ENCODE results near the gene PTGER3. TPM values are rescaled to one million over a fixed set of nuclear protein-coding genes. Genes with fewer than 3 reads are reported as not detected.
A peak's percentile ranks its signal among the peaks of the same experiment; 100 is the strongest.

Gene PTGER3
- total RNA-seq, 3 donors from 2014 or later = 0.10 to 0.14 (median 0.11) TPM

- Mint-ChIP-seq H3K9me3 (no peaks in the 10 kb centered on the region), H3K4me3 (no peak overlapping the region), H3K4me1 (ENCODE audit: low read depth) (no peaks in the 10 kb centered on the region), H3K27me3 (ENCODE audit: low read depth) (peaks cover 32% of the 10 kb centered on the region), H3K36me3 (ENCODE audit: insufficient read depth) (no peaks in the 10 kb centered on the region)
- ATAC-seq (no peak), DNase-seq (no peak)
Measured at GRCh38 chr1:71038942-71039341, 8.7 kb downstream of the PTGER3 start.

GRCh38 chr1:71037829-71038620 lies 9.6 kb downstream of the PTGER3 start:
- Mint-ChIP-seq H3K4me1 (ENCODE audit: low read depth) (no peaks in the 10 kb centered on the region), H3K27me3 (ENCODE audit: low read depth) (peaks cover 33% of the 10 kb centered on the region), H3K4me3 (no peak overlapping the region), H3K36me3 (ENCODE audit: insufficient read depth) (no peaks in the 10 kb centered on the region), H3K9me3 (no peaks in the 10 kb centered on the region)
- ATAC-seq = peak; percentile 18 to 48
- DNase-seq = no peak

- DNase-seq = no peak
- no peaks in the 10 kb centered on the region for H3K9me3 Mint-ChIP-seq
- ATAC-seq = no peak
- no peaks in the 10 kb centered on the region for H3K36me3 Mint-ChIP-seq (ENCODE audit: insufficient read depth)
- no peaks in the 10 kb centered on the region for H3K4me1 Mint-ChIP-seq (ENCODE audit: low read depth)
- H3K4me3 Mint-ChIP-seq = no peak overlapping the region
- peaks cover 36% of the 10 kb centered on the region for H3K27me3 Mint-ChIP-seq (ENCODE audit: low read depth)
Measured at GRCh38 chr1:71037066-71037465, 10.6 kb downstream of the PTGER3 start.

GRCh38 chr1:71033136-71033535 lies 14.5 kb downstream of the PTGER3 start:
- H3K4me3 Mint-ChIP-seq = no peak overlapping the region

GRCh38 chr1:71031426-71031825 lies 16.2 kb downstream of the PTGER3 start:
- Mint-ChIP-seq H3K4me1 (ENCODE audit: low read depth) (no peaks in the 10 kb centered on the region), H3K27me3 (ENCODE audit: low read depth) (peaks cover 16% of the 10 kb centered on the region), H3K4me3 (no peak overlapping the region), H3K9me3 (no peaks in the 10 kb centered on the region), H3K36me3 (ENCODE audit: insufficient read depth) (no peaks in the 10 kb centered on the region)
- ATAC-seq = no peak
- DNase-seq = no peak

More at GRCh38 chr1:71033136-71033535, 14.5 kb downstream of the PTGER3 start:
- ATAC-seq (no peak), DNase-seq (no peak)
- no peaks in the 10 kb centered on the region for H3K36me3 Mint-ChIP-seq (ENCODE audit: insufficient read depth)
- peaks cover 24% of the 10 kb centered on the region for H3K27me3 Mint-ChIP-seq (ENCODE audit: low read depth)
- no peaks in the 10 kb centered on the region for H3K4me1 Mint-ChIP-seq (ENCODE audit: low read depth)
- no peaks in the 10 kb centered on the region for H3K9me3 Mint-ChIP-seq

- Mint-ChIP-seq H3K4me1 (ENCODE audit: low read depth) (no peaks in the 10 kb centered on the region), H3K4me3 (no peak overlapping the region), H3K27me3 (ENCODE audit: low read depth) (peaks cover 11% of the 10 kb centered on the region), H3K36me3 (ENCODE audit: insufficient read depth) (no peaks in the 10 kb centered on the region), H3K9me3 (no peaks in the 10 kb centered on the region)
- ATAC-seq (no peak), DNase-seq (no peak)
Measured at GRCh38 chr1:71030026-71030425, 17.6 kb downstream of the PTGER3 start.

GRCh38 chr1:71028981-71029380 lies 18.6 kb downstream of the PTGER3 start:
- Mint-ChIP-seq H3K36me3 (ENCODE audit: insufficient read depth) (no peaks in the 10 kb centered on the region), H3K27me3 (ENCODE audit: low read depth) (peaks cover 11% of the 10 kb centered on the region), H3K9me3 (no peaks in the 10 kb centered on the region), H3K4me1 (ENCODE audit: low read depth) (no peaks in the 10 kb centered on the region), H3K4me3 (no peak overlapping the region)
- DNase-seq (no peak), ATAC-seq (no peak)

GRCh38 chr1:71027991-71028390 lies 19.6 kb downstream of the PTGER3 start:
- no peaks in the 10 kb centered on the region for H3K36me3 Mint-ChIP-seq (ENCODE audit: insufficient read depth)
- peaks cover 10% of the 10 kb centered on the region for H3K27me3 Mint-ChIP-seq (ENCODE audit: low read depth)
- no peak for ATAC-seq
- no peaks in the 10 kb centered on the region for H3K9me3 Mint-ChIP-seq
- H3K4me3 Mint-ChIP-seq = no peak overlapping the region
- no peaks in the 10 kb centered on the region for H3K4me1 Mint-ChIP-seq (ENCODE audit: low read depth)
- DNase-seq = no peak

GRCh38 chr1:71026093-71026492 lies 21.5 kb downstream of the PTGER3 start:
- H3K27me3 Mint-ChIP-seq (ENCODE audit: low read depth) = peaks cover 7% of the 10 kb centered on the region
- H3K36me3 Mint-ChIP-seq (ENCODE audit: insufficient read depth) = no peaks in the 10 kb centered on the region
- no peak overlapping the region for H3K4me3 Mint-ChIP-seq
- ATAC-seq = no peak
- H3K9me3 Mint-ChIP-seq = no peaks in the 10 kb centered on the region
- no peaks in the 10 kb centered on the region for H3K4me1 Mint-ChIP-seq (ENCODE audit: low read depth)
- DNase-seq = no peak

GRCh38 chr1:71023515-71023914 lies 24.1 kb downstream of the PTGER3 start:
- Mint-ChIP-seq H3K9me3 (no peaks in the 10 kb centered on the region), H3K4me3 (no peak overlapping the region), H3K4me1 (ENCODE audit: low read depth) (no peaks in the 10 kb centered on the region), H3K36me3 (ENCODE audit: insufficient read depth) (no peaks in the 10 kb centered on the region), H3K27me3 (ENCODE audit: low read depth) (peaks cover 4% of the 10 kb centered on the region)
- DNase-seq (no peak), ATAC-seq (no peak)

- ATAC-seq (no peak), DNase-seq (no peak)
- no peaks in the 10 kb centered on the region for H3K36me3 Mint-ChIP-seq (ENCODE audit: insufficient read depth)
- H3K4me3 Mint-ChIP-seq = no peak overlapping the region
- peaks cover 6% of the 10 kb centered on the region for H3K27me3 Mint-ChIP-seq (ENCODE audit: low read depth)
- no peaks in the 10 kb centered on the region for H3K9me3 Mint-ChIP-seq
- no peaks in the 10 kb centered on the region for H3K4me1 Mint-ChIP-seq (ENCODE audit: low read depth)
Measured at GRCh38 chr1:71019233-71019969, 28.2 kb downstream of the PTGER3 start.

GRCh38 chr1:71018791-71019190 lies 28.8 kb downstream of the PTGER3 start:
- H3K4me1 Mint-ChIP-seq (ENCODE audit: low read depth) = no peaks in the 10 kb centered on the region
- ATAC-seq (no peak), DNase-seq (no peak)
- H3K36me3 Mint-ChIP-seq (ENCODE audit: insufficient read depth) = no peaks in the 10 kb centered on the region
- H3K9me3 Mint-ChIP-seq = no peaks in the 10 kb centered on the region
- no peak overlapping the region for H3K4me3 Mint-ChIP-seq
- H3K27me3 Mint-ChIP-seq (ENCODE audit: low read depth) = peaks cover 6% of the 10 kb centered on the region

GRCh38 chr1:71015745-71016144 lies 31.9 kb downstream of the PTGER3 start:
- Mint-ChIP-seq H3K27me3 (ENCODE audit: low read depth) (peaks cover 6% of the 10 kb centered on the region), H3K4me1 (ENCODE audit: low read depth) (no peaks in the 10 kb centered on the region), H3K36me3 (ENCODE audit: insufficient read depth) (no peaks in the 10 kb centered on the region), H3K9me3 (no peaks in the 10 kb centered on the region), H3K4me3 (no peak overlapping the region)
- ATAC-seq (no peak), DNase-seq (no peak)

- peaks cover 6% of the 10 kb centered on the region for H3K27me3 Mint-ChIP-seq (ENCODE audit: low read depth)
- H3K9me3 Mint-ChIP-seq = no peaks in the 10 kb centered on the region
- no peaks in the 10 kb centered on the region for H3K4me1 Mint-ChIP-seq (ENCODE audit: low read depth)
- H3K36me3 Mint-ChIP-seq (ENCODE audit: insufficient read depth) = no peaks in the 10 kb centered on the region
- no peak overlapping the region for H3K4me3 Mint-ChIP-seq
- no peak for ATAC-seq
- DNase-seq = no peak
Measured at GRCh38 chr1:71014178-71014579, 33.4 kb downstream of the PTGER3 start.

All from activated T-cell treated with anti-CD3 and anti-CD28 coated beads, Interleukin-2, amount 50 U/mL, for 4 hours (primary cell).